HepG2 (cell line): ENCODE data around the gene STARD13. TPM values are rescaled to one million over a fixed set of nuclear protein-coding genes. Genes with fewer than 3 reads are reported as not detected.
A peak's percentile ranks its signal among the peaks of the same experiment; 100 is the strongest.

ENCODE experiments used
- MAF1 ChIP-seq: sonication (generic); formaldehyde crosslinking; IDR thresholded peaks from 2 replicates; pipeline ENCODE4 v1.5.0; 2020; ENCODE audit warnings: missing genetic modification reagents, borderline replicate concordance
- MEIS2 ChIP-seq: sonication (generic); formaldehyde crosslinking; IDR thresholded peaks from 2 replicates; pipeline ENCODE4 v1.9.0; 2021; ENCODE audit warnings: mild to moderate bottlenecking, missing genetic modification reagents
- NFKB2 ChIP-seq: sonication (generic); formaldehyde crosslinking; IDR thresholded peaks from 2 replicates; pipeline ENCODE4 v1.4.0; 2020; ENCODE audit warnings: missing genetic modification reagents, borderline replicate concordance
- PRDM10 ChIP-seq: sonication (generic); formaldehyde crosslinking; IDR thresholded peaks from 2 replicates; pipeline ENCODE4 v1.4.0; 2020; ENCODE audit warnings: low read depth, missing genetic modification reagents
- SMARCE1 ChIP-seq: fragments of 450-650 bp; IDR thresholded peaks from 2 replicates; pipeline ENCODE4 v1.6.1; 2017; ENCODE audit warnings: borderline replicate concordance
- SMC3 ChIP-seq: IDR thresholded peaks from 2 replicates; pipeline ENCODE4 v1.6.1; 2011; ENCODE audit warnings: low read length, improper control_type of control experiment
- SNAPC4 ChIP-seq: sonication (generic); formaldehyde crosslinking; IDR thresholded peaks from 2 replicates; pipeline ENCODE4 v1.4.0; 2020; ENCODE audit warnings: mild to moderate bottlenecking, missing genetic modification reagents
- SRY ChIP-seq: sonication (generic); formaldehyde crosslinking; IDR thresholded peaks from 2 replicates; pipeline ENCODE4 v1.8.0; 2022; ENCODE audit warnings: mild to moderate bottlenecking, missing genetic modification reagents
- TBX2 ChIP-seq: sonication (generic); formaldehyde crosslinking; IDR thresholded peaks from 2 replicates; pipeline ENCODE4 v1.5.0; 2020; ENCODE audit warnings: missing genetic modification reagents, mild to moderate bottlenecking, borderline replicate concordance
- ZNF17 ChIP-seq: sonication (generic); formaldehyde crosslinking; IDR thresholded peaks from 2 replicates; pipeline ENCODE4 v1.5.0; 2020; ENCODE audit warnings: mild to moderate bottlenecking, missing genetic modification reagents
- ZNF205 ChIP-seq: IDR thresholded peaks from 2 replicates; pipeline ENCODE4 v1.6.1; 2018; ENCODE audit warnings: missing biosample characterization, missing genetic modification reagents
- ZNF274 ChIP-seq: sonication (generic); formaldehyde crosslinking; IDR thresholded peaks from 2 replicates; pipeline ENCODE4 v1.5.1; 2020; ENCODE audit warnings: mild to moderate bottlenecking, missing genetic modification reagents
- ZNF468 ChIP-seq: sonication (generic); formaldehyde crosslinking; IDR thresholded peaks from 2 replicates; pipeline ENCODE4 v1.8.0; 2022; ENCODE audit warnings: mild to moderate bottlenecking, moderate library complexity, missing genetic modification reagents
- ZNF530 ChIP-seq: sonication (generic); formaldehyde crosslinking; IDR thresholded peaks from 2 replicates; pipeline ENCODE4 v1.5.0; 2020; ENCODE audit warnings: low read depth, mild to moderate bottlenecking, missing genetic modification reagents
- polyA plus RNA-seq, 8 experiments: library from polyadenylated mRNA; depleted of rRNA in 3 of 8; stranded (reverse) in 7 of 8; unstranded in 1 of 8; fragments of >200 nt; fragmentation: Illumina TruSeq in 4 of 8; extraction: Trizol in 4 of 8; gene quantifications; 2 replicates each; pipeline versions ENCODE4 v1.2.1 to v1.2.3, GENCODE V29; 2011 to 2016; ENCODE audit warnings: low read depth in 4 of 8, missing spikeins in 1 of 8, mixed read lengths in 1 of 8; ENCODE audit not compliant: insufficient read depth in 1 of 8
- total RNA-seq, 5 experiments: library from RNA; depleted of rRNA; stranded (reverse); fragments of >200 nt; fragmentation: Illumina TruSeq; extraction: Trizol; gene quantifications; 2 replicates each; pipeline ENCODE4 v1.2.3, GENCODE V29; 2016; ENCODE audit warnings: low read depth in 1 of 5
- TF ChIP-seq, protein P1 (sequence below): sonication (generic); formaldehyde crosslinking; IDR thresholded peaks from 2 replicates; pipeline ENCODE4 v1.4.0; 2020; ENCODE audit warnings: missing genetic modification reagents

The STARD13 gene
- total and polyA plus RNA-seq, 2 of the 13 experiments (the other 11 are each of a cell fraction or from before 2014, with no cell fraction given): 12.8 to 14.3 TPM

DNA sequence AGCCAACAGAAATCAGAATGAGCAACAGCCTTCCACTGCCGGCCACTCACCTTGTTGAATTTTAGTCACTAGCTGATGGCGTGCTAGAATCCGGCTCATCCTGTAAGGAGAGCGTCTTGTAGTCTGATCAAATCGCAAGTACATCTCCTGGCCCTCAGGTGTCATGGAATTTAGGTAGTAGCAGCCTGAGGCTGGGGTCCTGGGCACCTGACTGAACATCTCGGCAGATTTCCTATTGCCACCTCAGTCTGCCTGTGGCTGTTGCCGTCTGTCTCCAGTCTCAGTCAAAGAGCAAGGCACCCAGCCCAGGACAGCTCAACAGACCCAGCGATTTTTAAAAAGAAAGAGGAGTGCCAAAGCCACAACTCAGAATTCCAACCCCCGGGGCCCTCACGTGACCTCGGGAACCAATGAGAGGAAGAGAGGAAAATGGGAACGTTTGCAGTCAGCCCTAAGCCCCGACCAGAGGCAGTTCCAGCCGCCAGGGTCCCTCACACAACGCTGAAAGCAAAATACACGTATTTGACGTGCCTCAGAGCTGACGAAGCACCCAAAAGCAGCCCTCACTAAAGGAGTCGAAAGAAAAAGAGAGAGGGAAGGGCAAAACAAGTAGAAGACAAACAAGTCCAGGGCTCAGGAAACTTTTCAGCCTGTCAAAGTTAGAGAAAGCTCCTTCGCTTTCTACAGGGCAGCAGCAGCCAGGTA is at the start of gene STARD13 (continued):
- TF ChIP-seq SNAPC4 (CRISPR knock-in tag) (0 out of 2 replicates have a peak, but pooled peaks have one; percentile 24), PRDM10 (CRISPR knock-in tag) (no peak), ZNF274 (CRISPR knock-in tag) (0 out of 2 replicates have a peak, but pooled peaks have one; percentile 20), ZNF530 (CRISPR knock-in tag) (no peak), MAF1 (CRISPR knock-in tag) (no peak), SRY (no peak), TBX2 (peak; percentile 45; the same call in 1 of the 2 replicates), ZNF468 (CRISPR knock-in tag) (no peak), NFKB2 (CRISPR knock-in tag) (peak; percentile 31; the same call in 1 of the 2 replicates), MEIS2 (CRISPR knock-in tag) (no peak), ZNF205 (CRISPR knock-in tag) (no peak; the same call in 1 of the 2 replicates), SMC3 (peak; percentile 13; the same call in 1 of the 2 replicates), ZNF17 (CRISPR knock-in tag) (no peak), SMARCE1 (no peak)
- TF ChIP-seq, protein P1, sequence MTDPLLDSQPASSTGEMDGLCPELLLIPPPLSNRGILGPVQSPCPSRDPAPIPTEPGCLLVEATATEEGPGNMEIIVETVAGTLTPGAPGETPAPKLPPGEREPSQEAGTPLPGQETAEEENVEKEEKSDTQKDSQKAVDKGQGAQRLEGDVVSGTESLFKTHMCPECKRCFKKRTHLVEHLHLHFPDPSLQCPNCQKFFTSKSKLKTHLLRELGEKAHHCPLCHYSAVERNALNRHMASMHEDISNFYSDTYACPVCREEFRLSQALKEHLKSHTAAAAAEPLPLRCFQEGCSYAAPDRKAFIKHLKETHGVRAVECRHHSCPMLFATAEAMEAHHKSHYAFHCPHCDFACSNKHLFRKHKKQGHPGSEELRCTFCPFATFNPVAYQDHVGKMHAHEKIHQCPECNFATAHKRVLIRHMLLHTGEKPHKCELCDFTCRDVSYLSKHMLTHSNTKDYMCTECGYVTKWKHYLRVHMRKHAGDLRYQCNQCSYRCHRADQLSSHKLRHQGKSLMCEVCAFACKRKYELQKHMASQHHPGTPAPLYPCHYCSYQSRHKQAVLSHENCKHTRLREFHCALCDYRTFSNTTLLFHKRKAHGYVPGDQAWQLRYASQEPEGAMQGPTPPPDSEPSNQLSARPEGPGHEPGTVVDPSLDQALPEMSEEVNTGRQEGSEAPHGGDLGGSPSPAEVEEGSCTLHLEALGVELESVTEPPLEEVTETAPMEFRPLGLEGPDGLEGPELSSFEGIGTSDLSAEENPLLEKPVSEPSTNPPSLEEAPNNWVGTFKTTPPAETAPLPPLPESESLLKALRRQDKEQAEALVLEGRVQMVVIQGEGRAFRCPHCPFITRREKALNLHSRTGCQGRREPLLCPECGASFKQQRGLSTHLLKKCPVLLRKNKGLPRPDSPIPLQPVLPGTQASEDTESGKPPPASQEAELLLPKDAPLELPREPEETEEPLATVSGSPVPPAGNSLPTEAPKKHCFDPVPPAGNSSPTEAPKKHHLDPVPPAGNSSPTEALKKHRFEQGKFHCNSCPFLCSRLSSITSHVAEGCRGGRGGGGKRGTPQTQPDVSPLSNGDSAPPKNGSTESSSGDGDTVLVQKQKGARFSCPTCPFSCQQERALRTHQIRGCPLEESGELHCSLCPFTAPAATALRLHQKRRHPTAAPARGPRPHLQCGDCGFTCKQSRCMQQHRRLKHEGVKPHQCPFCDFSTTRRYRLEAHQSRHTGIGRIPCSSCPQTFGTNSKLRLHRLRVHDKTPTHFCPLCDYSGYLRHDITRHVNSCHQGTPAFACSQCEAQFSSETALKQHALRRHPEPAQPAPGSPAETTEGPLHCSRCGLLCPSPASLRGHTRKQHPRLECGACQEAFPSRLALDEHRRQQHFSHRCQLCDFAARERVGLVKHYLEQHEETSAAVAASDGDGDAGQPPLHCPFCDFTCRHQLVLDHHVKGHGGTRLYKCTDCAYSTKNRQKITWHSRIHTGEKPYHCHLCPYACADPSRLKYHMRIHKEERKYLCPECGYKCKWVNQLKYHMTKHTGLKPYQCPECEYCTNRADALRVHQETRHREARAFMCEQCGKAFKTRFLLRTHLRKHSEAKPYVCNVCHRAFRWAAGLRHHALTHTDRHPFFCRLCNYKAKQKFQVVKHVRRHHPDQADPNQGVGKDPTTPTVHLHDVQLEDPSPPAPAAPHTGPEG (CRISPR knock-in tag): no peak
